Measurements from ENCODE around the gene SLC35E3.
A peak's percentile ranks its signal among the peaks of the same experiment; 100 is the strongest.

Gene SLC35E3

DNA sequence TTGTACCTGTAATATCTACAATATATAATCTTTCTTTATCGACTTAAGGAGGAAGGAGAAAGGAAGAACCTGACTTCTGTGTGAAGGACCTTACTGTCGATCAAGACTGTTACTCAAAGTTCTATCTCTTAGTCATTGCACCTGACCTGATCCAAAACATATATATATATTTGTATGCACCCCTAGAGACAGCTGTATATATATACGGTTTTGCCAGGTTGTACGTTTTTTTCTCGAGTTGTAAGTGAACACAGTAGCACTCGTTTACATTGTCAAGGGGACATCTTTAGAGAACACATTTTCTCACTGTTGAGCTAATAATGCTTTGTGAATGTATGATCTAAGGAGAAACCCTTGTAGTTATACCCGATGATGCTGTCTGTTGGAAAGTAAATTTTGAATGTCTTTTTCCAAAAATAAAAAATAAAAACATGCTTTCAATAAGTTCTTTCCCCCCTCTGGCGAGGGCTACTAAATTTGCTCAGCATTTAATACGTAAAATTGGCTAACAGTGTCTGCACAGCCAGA is 536 bp upstream of the SLC35E3 start:
- no peak overlapping the region for H2BK120ac ChIP-seq (ENCODE audit: low read depth, low read length)
- H2BK5ac ChIP-seq (ENCODE audit: low read length) = no peak overlapping the region
- H3K36me3 ChIP-seq (ENCODE audit: control insufficient read depth, insufficient read depth, low read length) = no peaks in the 10 kb centered on the region
- H4K8ac ChIP-seq (ENCODE audit: low read depth, low read length) = no peak overlapping the region
- peak overlapping the region; percentile 77 for H3K56ac ChIP-seq (ENCODE audit: low read length)
- H3K79me1 ChIP-seq (ENCODE audit: low read length) = no peaks in the 10 kb centered on the region
- no peak overlapping the region for H4K5ac ChIP-seq (ENCODE audit: low read length)
- H3K4me2 ChIP-seq (ENCODE audit: low read length) = peak overlapping the region; percentile 59
- no peak overlapping the region for H3K4me3 ChIP-seq (ENCODE audit: low read length)
- H3K4ac ChIP-seq (ENCODE audit: low read depth, low read length) = no peak overlapping the region
- no peak overlapping the region for H3K27ac ChIP-seq (ENCODE audit: low read depth, low read length)
- H2AK5ac ChIP-seq (ENCODE audit: low read length) = no peak overlapping the region
- no peak overlapping the region for H3K18ac ChIP-seq (ENCODE audit: low read length)
- no peak for DNase-seq
- no peak overlapping the region for H2BK15ac ChIP-seq (replicated peaks; ENCODE audit: low read depth)
- WGBS (ENCODE audit: extremely low coverage, insufficient coverage, low lambda C conversion rate) = no CpG with 5 or more reads among the region's 9 CpGs
- H3K23ac ChIP-seq (ENCODE audit: low read length) = no peak overlapping the region
- no peaks in the 10 kb centered on the region for H3K27me3 ChIP-seq (ENCODE audit: insufficient read depth, low read length, poor library complexity)
- H3K9ac ChIP-seq (ENCODE audit: low read length) = peak overlapping the region; percentile 73
- no peaks in the 10 kb centered on the region for H3K79me2 ChIP-seq (ENCODE audit: control insufficient read depth, insufficient read depth, low read length)
- no peaks in the 10 kb centered on the region for H3K4me1 ChIP-seq (ENCODE audit: control insufficient read depth, low read depth, low read length)

DNA sequence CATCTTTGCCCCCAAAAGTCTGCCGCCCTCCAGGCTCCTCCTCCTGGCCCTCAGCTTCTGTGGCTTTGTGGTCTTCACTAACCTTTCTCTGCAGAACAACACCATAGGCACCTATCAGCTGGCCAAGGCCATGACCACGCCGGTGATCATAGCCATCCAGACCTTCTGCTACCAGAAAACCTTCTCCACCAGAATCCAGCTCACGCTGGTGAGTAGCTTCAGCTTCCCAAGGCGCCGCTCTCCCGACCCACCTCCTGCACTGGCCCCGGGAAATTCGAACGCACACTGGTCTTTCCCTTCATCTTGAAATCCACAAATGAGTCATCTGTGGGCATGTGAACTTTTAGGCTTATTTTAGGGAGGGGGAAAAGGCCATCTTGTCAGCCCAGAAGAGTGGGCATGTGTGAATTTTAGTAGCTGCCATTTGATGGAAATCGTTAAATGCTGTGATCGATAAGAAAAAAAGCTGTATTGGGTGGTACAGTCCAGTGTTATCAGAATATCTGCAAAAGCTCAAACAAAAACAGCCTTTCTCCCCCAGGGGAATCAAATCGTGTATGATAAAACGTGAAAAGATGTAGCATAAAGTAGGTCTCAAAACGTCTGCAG is 700 bp downstream of the SLC35E3 start:
- Histone ChIP-seq H3K18ac (ENCODE audit: low read length) (no peak overlapping the region), H3K4me2 (ENCODE audit: low read length) (peak overlapping the region; percentile 61), H3K4me3 (ENCODE audit: low read length) (peak overlapping the region; percentile 81), H3K27me3 (ENCODE audit: insufficient read depth, low read length, poor library complexity) (no peaks in the 10 kb centered on the region), H2BK15ac (replicated peaks; ENCODE audit: low read depth) (no peak overlapping the region), H3K36me3 (ENCODE audit: control insufficient read depth, insufficient read depth, low read length) (no peaks in the 10 kb centered on the region), H3K4ac (ENCODE audit: low read depth, low read length) (no peak overlapping the region), H3K9ac (ENCODE audit: low read length) (peak overlapping the region; percentile 78), H4K8ac (ENCODE audit: low read depth, low read length) (no peak overlapping the region), H3K4me1 (ENCODE audit: control insufficient read depth, low read depth, low read length) (no peaks in the 10 kb centered on the region), H3K56ac (ENCODE audit: low read length) (peak overlapping the region; percentile 89), H3K27ac (ENCODE audit: low read depth, low read length) (no peak overlapping the region), H3K23ac (ENCODE audit: low read length) (peak overlapping the region; percentile 59), H2AK5ac (ENCODE audit: low read length) (no peak overlapping the region), H3K79me1 (ENCODE audit: low read length) (no peaks in the 10 kb centered on the region), H4K5ac (ENCODE audit: low read length) (no peak overlapping the region), H2BK120ac (ENCODE audit: low read depth, low read length) (no peak overlapping the region), H3K79me2 (ENCODE audit: control insufficient read depth, insufficient read depth, low read length) (no peaks in the 10 kb centered on the region), H2BK5ac (ENCODE audit: low read length) (peak overlapping the region; percentile 41)
- no CpG with 5 or more reads among the region's 15 CpGs for WGBS (ENCODE audit: extremely low coverage, insufficient coverage, low lambda C conversion rate)
- peak; percentile 57 for DNase-seq

DNA sequence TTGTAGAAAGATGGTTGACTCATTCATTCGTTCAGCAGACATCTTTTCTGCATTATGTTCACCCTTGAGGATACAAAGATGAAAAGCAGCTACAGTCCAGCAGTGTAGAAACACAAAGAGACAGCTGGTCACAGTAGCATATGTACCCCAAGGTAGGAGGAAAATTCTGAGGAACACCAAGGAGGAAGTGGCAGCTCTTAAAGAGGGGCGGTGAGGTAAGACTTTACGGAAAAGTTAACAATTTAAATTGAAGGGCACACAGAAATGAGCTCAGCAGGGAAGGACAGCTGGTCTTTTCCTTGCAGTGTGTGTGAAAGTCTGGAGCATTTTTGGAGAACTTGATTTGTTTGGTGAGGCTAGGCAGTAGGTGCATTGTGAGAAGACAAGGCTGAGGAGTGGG is 3.5 kb downstream of the SLC35E3 start:
- Histone ChIP-seq H3K4me3 (ENCODE audit: low read length) (no peak overlapping the region), H3K27me3 (ENCODE audit: insufficient read depth, low read length, poor library complexity) (no peaks in the 10 kb centered on the region), H3K36me3 (ENCODE audit: control insufficient read depth, insufficient read depth, low read length) (no peaks in the 10 kb centered on the region), H3K4me1 (ENCODE audit: control insufficient read depth, low read depth, low read length) (no peaks in the 10 kb centered on the region), H2AK5ac (ENCODE audit: low read length) (no peak overlapping the region), H2BK5ac (ENCODE audit: low read length) (no peak overlapping the region), H3K79me2 (ENCODE audit: control insufficient read depth, insufficient read depth, low read length) (no peaks in the 10 kb centered on the region), H2BK120ac (ENCODE audit: low read depth, low read length) (no peak overlapping the region), H3K4me2 (ENCODE audit: low read length) (no peak overlapping the region), H3K56ac (ENCODE audit: low read length) (no peak overlapping the region), H4K8ac (ENCODE audit: low read depth, low read length) (no peak overlapping the region), H3K23ac (ENCODE audit: low read length) (no peak overlapping the region), H2BK15ac (replicated peaks; ENCODE audit: low read depth) (no peak overlapping the region), H3K79me1 (ENCODE audit: low read length) (no peaks in the 10 kb centered on the region), H3K9ac (ENCODE audit: low read length) (no peak overlapping the region), H3K18ac (ENCODE audit: low read length) (no peak overlapping the region), H3K27ac (ENCODE audit: low read depth, low read length) (no peak overlapping the region), H3K4ac (ENCODE audit: low read depth, low read length) (no peak overlapping the region), H4K5ac (ENCODE audit: low read length) (no peak overlapping the region)
- no CpG with 5 or more reads among the region's 3 CpGs for WGBS (ENCODE audit: extremely low coverage, insufficient coverage, low lambda C conversion rate)
- DNase-seq = no peak

DNA sequence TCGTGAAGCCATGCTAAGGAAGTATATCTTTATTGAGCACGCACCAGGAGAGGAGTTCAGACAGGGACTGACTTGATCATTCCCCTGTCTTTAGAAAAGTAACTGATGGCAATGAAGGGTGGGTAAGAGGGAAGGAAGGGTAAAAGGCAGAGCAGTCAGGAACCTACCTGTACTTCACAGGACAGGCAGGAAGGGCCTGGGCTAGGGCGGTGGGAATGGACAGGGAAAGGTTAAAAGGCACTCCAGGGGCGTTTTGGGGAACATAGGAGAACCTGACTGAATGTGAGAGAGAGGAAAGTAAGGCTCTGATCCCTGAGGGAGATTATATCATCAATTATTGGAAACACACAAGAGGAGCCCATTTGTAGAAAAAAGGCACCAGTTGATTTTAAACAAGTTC is 3.9 kb downstream of the SLC35E3 start:
- Histone ChIP-seq H3K4me2 (ENCODE audit: low read length) (no peak overlapping the region), H3K79me2 (ENCODE audit: control insufficient read depth, insufficient read depth, low read length) (no peaks in the 10 kb centered on the region), H3K36me3 (ENCODE audit: control insufficient read depth, insufficient read depth, low read length) (no peaks in the 10 kb centered on the region), H3K4me1 (ENCODE audit: control insufficient read depth, low read depth, low read length) (no peaks in the 10 kb centered on the region), H3K4ac (ENCODE audit: low read depth, low read length) (no peak overlapping the region), H3K79me1 (ENCODE audit: low read length) (no peaks in the 10 kb centered on the region), H3K23ac (ENCODE audit: low read length) (no peak overlapping the region), H3K9ac (ENCODE audit: low read length) (no peak overlapping the region), H3K27ac (ENCODE audit: low read depth, low read length) (no peak overlapping the region), H2BK15ac (replicated peaks; ENCODE audit: low read depth) (no peak overlapping the region), H2BK120ac (ENCODE audit: low read depth, low read length) (no peak overlapping the region), H3K18ac (ENCODE audit: low read length) (no peak overlapping the region), H3K4me3 (ENCODE audit: low read length) (no peak overlapping the region), H3K27me3 (ENCODE audit: insufficient read depth, low read length, poor library complexity) (no peaks in the 10 kb centered on the region), H4K5ac (ENCODE audit: low read length) (no peak overlapping the region), H2BK5ac (ENCODE audit: low read length) (no peak overlapping the region), H3K56ac (ENCODE audit: low read length) (no peak overlapping the region), H4K8ac (ENCODE audit: low read depth, low read length) (no peak overlapping the region), H2AK5ac (ENCODE audit: low read length) (no peak overlapping the region)
- DNase-seq = no peak
- WGBS (ENCODE audit: extremely low coverage, insufficient coverage, low lambda C conversion rate) = no CpG with 5 or more reads among the region's 4 CpGs

DNA sequence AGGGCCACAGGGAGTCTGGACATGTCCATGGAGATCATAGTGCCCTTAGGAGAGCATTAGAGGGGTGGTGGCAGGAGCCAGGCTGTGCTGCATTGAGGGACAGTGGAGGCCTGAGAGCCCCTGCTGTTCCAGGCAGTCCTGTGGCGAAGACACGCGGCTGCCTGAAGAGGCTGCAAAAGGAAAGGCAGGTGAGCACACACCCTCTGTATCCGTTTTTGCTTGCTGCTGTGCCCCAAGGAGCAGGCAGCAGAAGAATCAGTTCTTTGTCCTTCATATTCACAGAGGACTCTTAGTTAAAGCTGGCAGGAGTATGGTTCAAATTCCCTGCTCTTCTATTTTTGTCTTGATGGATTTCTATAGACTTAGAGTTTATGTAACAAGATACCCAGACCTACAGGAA is 4.5 kb downstream of the SLC35E3 start:
- Histone ChIP-seq H2AK5ac (ENCODE audit: low read length) (no peak overlapping the region), H3K4me3 (ENCODE audit: low read length) (no peak overlapping the region), H3K4ac (ENCODE audit: low read depth, low read length) (no peak overlapping the region), H3K27me3 (ENCODE audit: insufficient read depth, low read length, poor library complexity) (no peaks in the 10 kb centered on the region), H2BK5ac (ENCODE audit: low read length) (no peak overlapping the region), H3K4me2 (ENCODE audit: low read length) (no peak overlapping the region), H4K5ac (ENCODE audit: low read length) (no peak overlapping the region), H3K23ac (ENCODE audit: low read length) (no peak overlapping the region), H3K56ac (ENCODE audit: low read length) (no peak overlapping the region), H3K18ac (ENCODE audit: low read length) (no peak overlapping the region), H2BK15ac (replicated peaks; ENCODE audit: low read depth) (no peak overlapping the region), H3K79me2 (ENCODE audit: control insufficient read depth, insufficient read depth, low read length) (no peaks in the 10 kb centered on the region), H3K36me3 (ENCODE audit: control insufficient read depth, insufficient read depth, low read length) (no peaks in the 10 kb centered on the region), H4K8ac (ENCODE audit: low read depth, low read length) (no peak overlapping the region), H3K4me1 (ENCODE audit: control insufficient read depth, low read depth, low read length) (no peaks in the 10 kb centered on the region), H3K79me1 (ENCODE audit: low read length) (no peaks in the 10 kb centered on the region), H3K27ac (ENCODE audit: low read depth, low read length) (no peak overlapping the region), H3K9ac (ENCODE audit: low read length) (no peak overlapping the region), H2BK120ac (ENCODE audit: low read depth, low read length) (no peak overlapping the region)
- WGBS (ENCODE audit: extremely low coverage, insufficient coverage, low lambda C conversion rate) = no CpG with 5 or more reads among the region's 4 CpGs
- no peak for DNase-seq
